GM21447 (cell line): Measurements from ENCODE around the gene PCSK6.

Experiments used
- ATAC-seq: cut with Tn5 transposase; IDR thresholded peaks from one replicate; pipeline ENCODE4 v1.9.1; 2021; ENCODE audit not compliant: unreplicated experiment

PCSK6 gene

GRCh38 chr15:101489599-101490407, at the start of gene PCSK6:
PCSK6 (minus strand) TSS chr15:101489707; CDS start chr15:101489670, 37 bp downstream.
- no peak for ATAC-seq

- ATAC-seq: no peak
These were observed 49.5 kb upstream of the PCSK6 start for GRCh38 chr15:101538996-101539395.

- ATAC-seq: no peak
These were observed 48.7 kb upstream of the PCSK6 start for GRCh38 chr15:101538177-101538576.

GRCh38 chr15:101537483-101538080, 48.1 kb upstream of the PCSK6 start:
- ATAC-seq: no peak

GRCh38 chr15:101536875-101537405, 47.4 kb upstream of the PCSK6 start:
- ATAC-seq: no peak

- no peak for ATAC-seq
These were observed 46.8 kb upstream of the PCSK6 start for GRCh38 chr15:101536166-101536874.

GRCh38 chr15:101535170-101535902, 45.8 kb upstream of the PCSK6 start:
- no peak for ATAC-seq

- ATAC-seq: no peak
These were observed 45.0 kb upstream of the PCSK6 start for GRCh38 chr15:101534376-101534970.

- no peak for ATAC-seq
These were observed 44.0 kb upstream of the PCSK6 start for GRCh38 chr15:101533371-101534140.

- ATAC-seq: no peak
These were observed 43.4 kb upstream of the PCSK6 start for GRCh38 chr15:101532865-101533264.

GRCh38 chr15:101531170-101531569, 41.7 kb upstream of the PCSK6 start:
- ATAC-seq: no peak

- ATAC-seq: no peak
These were observed 40.9 kb upstream of the PCSK6 start for GRCh38 chr15:101530224-101530958.

GRCh38 chr15:101528917-101529299, 39.4 kb upstream of the PCSK6 start:
- no peak for ATAC-seq

- ATAC-seq: no peak
These were observed 38.8 kb upstream of the PCSK6 start for GRCh38 chr15:101528108-101528916.

- no peak for ATAC-seq
These were observed 37.4 kb upstream of the PCSK6 start for GRCh38 chr15:101526890-101527289.

GRCh38 chr15:101526442-101526841, 36.9 kb upstream of the PCSK6 start:
- ATAC-seq: no peak

- ATAC-seq: no peak
These were observed 36.5 kb upstream of the PCSK6 start for GRCh38 chr15:101526021-101526420.

GRCh38 chr15:101525087-101525669, 35.7 kb upstream of the PCSK6 start:
- no peak for ATAC-seq
